Activated B cell treated with CpG ODN at 0.5 μM for 24 hours (primary cell): ENCODE measurements around the gene SGCG. TPM values are rescaled to one million over a fixed set of nuclear protein-coding genes. Genes with fewer than 3 reads are reported as not detected.

Source experiments
- ATAC-seq: fragments of 200-7000 bp; cut with Tn5 transposase; one replicate; pipeline ENCODE4 v1.10.0; 2021; ENCODE audit warnings: low read depth, mild to moderate bottlenecking, moderate library complexity
- CTCF ChIA-PET: fragments of 350-600 bp; sonication (Branson Sonifier 250); formaldehyde crosslinking; loops from one replicate; lab custom pipeline; 2021; ENCODE audit warnings: antibody characterized with exemption; lab: Charles Lee
- POLR2A ChIA-PET: fragments of 350-600 bp; sonication (Branson Sonifier 250); formaldehyde crosslinking; loops from one replicate; lab custom pipeline; 2021; ENCODE audit warnings: antibody characterized with exemption; lab: Charles Lee
- DNase-seq: peaks from one replicate; pipeline ENCODE4 v3.0.0; 2022
- H3K27ac Mint-ChIP-seq: one replicate; pipeline ENCODE4 v1.8.0; 2020; ENCODE audit warnings: mixed read lengths
- H3K27me3 Mint-ChIP-seq: one replicate; pipeline ENCODE4 v1.8.0; 2021; ENCODE audit warnings: mixed read lengths
- H3K36me3 Mint-ChIP-seq: one replicate; pipeline ENCODE4 v1.8.0; 2021; ENCODE audit warnings: low read depth, mixed read lengths
- H3K4me1 Mint-ChIP-seq: one replicate; pipeline ENCODE4 v1.8.0; 2021; ENCODE audit warnings: mixed read lengths
- H3K4me3 Mint-ChIP-seq: one replicate; pipeline ENCODE4 v1.8.0; 2020; ENCODE audit warnings: mild to moderate bottlenecking, mixed read lengths
- H3K9me3 Mint-ChIP-seq: one replicate; pipeline ENCODE4 v1.8.0; 2020; ENCODE audit warnings: mixed read lengths
- intact Hi-C: fragments of 100-400 bp; cut with micrococcal nuclease; formaldehyde crosslinking; loops from one replicate; pipeline ENCODE4 v1.15.1; 2024
- total RNA-seq: library from RNA; stranded (reverse); gene quantifications from 2 replicates; pipeline ENCODE4 v1.2.3, GENCODE V29; 2022
- TF ChIP-seq, protein P1 (sequence below): fragments of 200-600 bp; IDR thresholded peaks from one replicate; pipeline ENCODE4 v1.8.0; 2022; ENCODE audit warnings: antibody characterized with exemption, mild to moderate bottlenecking

The SGCG gene
- total RNA-seq, 1 donor from 2014 or later, result not detected

DNA sequence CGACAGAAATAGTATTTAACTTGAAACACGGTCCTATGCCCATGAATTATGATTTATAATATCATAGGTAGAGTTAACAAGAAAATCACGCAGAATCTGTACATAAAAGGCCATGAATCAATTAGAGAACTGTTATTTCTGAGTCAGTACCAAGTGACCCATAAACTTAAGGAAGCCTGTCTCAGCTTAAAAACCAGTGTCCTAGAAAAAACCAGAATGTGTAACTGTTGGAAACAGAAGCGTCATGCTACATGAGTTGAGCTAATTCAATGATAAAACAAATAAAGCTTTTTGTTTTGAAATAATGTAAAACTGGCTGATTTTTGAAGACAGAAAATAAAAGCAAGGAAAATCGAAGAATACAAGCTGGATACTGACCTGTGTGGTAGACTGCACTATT lies 34.8 kb upstream of the SGCG start:
- no peak overlapping the region for H3K4me3 Mint-ChIP-seq
- ATAC-seq (no peak), DNase-seq (no peak)
- intact Hi-C loops, result no loop called here
- H3K4me1 Mint-ChIP-seq, result no peaks in the 10 kb centered on the region
- peaks cover 2% of the 10 kb centered on the region for H3K27me3 Mint-ChIP-seq
- H3K9me3 Mint-ChIP-seq, result peaks cover 3% of the 10 kb centered on the region
- no peak overlapping the region for H3K27ac Mint-ChIP-seq
- H3K36me3 Mint-ChIP-seq, result no peaks in the 10 kb centered on the region
- TF ChIP-seq, protein P1, sequence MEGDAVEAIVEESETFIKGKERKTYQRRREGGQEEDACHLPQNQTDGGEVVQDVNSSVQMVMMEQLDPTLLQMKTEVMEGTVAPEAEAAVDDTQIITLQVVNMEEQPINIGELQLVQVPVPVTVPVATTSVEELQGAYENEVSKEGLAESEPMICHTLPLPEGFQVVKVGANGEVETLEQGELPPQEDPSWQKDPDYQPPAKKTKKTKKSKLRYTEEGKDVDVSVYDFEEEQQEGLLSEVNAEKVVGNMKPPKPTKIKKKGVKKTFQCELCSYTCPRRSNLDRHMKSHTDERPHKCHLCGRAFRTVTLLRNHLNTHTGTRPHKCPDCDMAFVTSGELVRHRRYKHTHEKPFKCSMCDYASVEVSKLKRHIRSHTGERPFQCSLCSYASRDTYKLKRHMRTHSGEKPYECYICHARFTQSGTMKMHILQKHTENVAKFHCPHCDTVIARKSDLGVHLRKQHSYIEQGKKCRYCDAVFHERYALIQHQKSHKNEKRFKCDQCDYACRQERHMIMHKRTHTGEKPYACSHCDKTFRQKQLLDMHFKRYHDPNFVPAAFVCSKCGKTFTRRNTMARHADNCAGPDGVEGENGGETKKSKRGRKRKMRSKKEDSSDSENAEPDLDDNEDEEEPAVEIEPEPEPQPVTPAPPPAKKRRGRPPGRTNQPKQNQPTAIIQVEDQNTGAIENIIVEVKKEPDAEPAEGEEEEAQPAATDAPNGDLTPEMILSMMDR, result no peak
- CTCF ChIA-PET, result no interaction called here
- POLR2A ChIA-PET, result no interaction called here

GRCh38 chr13:23146811-23147625 lies 33.8 kb upstream of the SGCG start:
- intact Hi-C loops, result no loop called here
- TF ChIP-seq, protein P1, result no peak
- peaks cover 2% of the 10 kb centered on the region for H3K27me3 Mint-ChIP-seq
- DNase-seq (no peak), ATAC-seq (no peak)
- H3K9me3 Mint-ChIP-seq, result peaks cover 3% of the 10 kb centered on the region
- POLR2A ChIA-PET, result no interaction called here
- no peaks in the 10 kb centered on the region for H3K36me3 Mint-ChIP-seq
- CTCF ChIA-PET, result no interaction called here
- H3K27ac Mint-ChIP-seq, result no peak overlapping the region
- no peak overlapping the region for H3K4me3 Mint-ChIP-seq
- no peaks in the 10 kb centered on the region for H3K4me1 Mint-ChIP-seq

DNA sequence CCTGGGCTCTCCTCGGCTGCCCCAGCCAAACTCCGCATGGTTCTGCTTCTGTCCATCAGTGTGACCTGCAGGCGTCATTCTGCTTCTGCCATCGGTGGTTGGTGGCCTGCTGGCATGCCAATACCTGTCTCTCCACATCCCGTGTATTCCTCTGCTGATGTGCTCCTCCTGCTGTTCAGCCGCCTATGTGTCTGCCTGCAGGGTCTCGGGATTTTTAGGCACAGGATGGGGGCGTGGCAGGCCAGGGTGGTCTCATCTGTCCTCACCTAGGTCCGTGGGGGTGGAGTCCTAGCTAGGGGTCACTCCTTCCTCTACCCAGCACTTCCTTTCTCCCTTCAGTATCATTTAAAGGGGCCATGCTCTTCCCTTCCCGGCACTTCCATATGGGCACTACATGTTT lies 33.0 kb upstream of the SGCG start:
- TF ChIP-seq, protein P1, result no peak
- no peak for DNase-seq
- CTCF ChIA-PET, result no interaction called here
- ATAC-seq, result no peak
- H3K27me3 Mint-ChIP-seq, result peaks cover 2% of the 10 kb centered on the region
- no peaks in the 10 kb centered on the region for H3K4me1 Mint-ChIP-seq
- no peak overlapping the region for H3K27ac Mint-ChIP-seq
- H3K9me3 Mint-ChIP-seq, result peaks cover under 1% of the 10 kb centered on the region
- intact Hi-C loops, result no loop called here
- no peak overlapping the region for H3K4me3 Mint-ChIP-seq
- no peaks in the 10 kb centered on the region for H3K36me3 Mint-ChIP-seq
- POLR2A ChIA-PET, result no interaction called here

DNA sequence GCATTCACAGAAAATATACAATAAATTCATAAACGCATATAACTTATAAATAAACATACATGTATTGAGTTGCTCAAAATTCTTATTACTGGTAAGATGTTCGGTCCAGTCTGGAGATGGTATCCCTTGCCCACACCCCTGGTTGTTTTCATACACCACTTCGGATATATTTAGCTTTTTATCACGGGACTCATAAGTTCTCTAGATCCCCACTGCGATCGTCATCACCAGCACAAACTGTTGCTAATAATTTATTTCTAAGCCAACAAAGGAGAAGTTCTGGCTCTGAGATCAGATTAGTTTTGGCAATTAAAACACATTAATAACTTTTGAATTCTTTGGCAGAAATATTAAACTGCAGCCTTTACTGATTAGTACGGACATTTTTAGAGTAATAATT lies 23.0 kb upstream of the SGCG start:
- Mint-ChIP-seq H3K9me3 (peaks cover 11% of the 10 kb centered on the region), H3K4me1 (no peaks in the 10 kb centered on the region), H3K36me3 (no peaks in the 10 kb centered on the region), H3K4me3 (no peak overlapping the region), H3K27ac (no peak overlapping the region), H3K27me3 (peaks cover 20% of the 10 kb centered on the region)
- ATAC-seq (no peak), DNase-seq (no peak)
- CTCF ChIA-PET, result no interaction called here
- TF ChIP-seq, protein P1, result no peak
- intact Hi-C loops, result no loop called here
- POLR2A ChIA-PET, result no interaction called here

DNA sequence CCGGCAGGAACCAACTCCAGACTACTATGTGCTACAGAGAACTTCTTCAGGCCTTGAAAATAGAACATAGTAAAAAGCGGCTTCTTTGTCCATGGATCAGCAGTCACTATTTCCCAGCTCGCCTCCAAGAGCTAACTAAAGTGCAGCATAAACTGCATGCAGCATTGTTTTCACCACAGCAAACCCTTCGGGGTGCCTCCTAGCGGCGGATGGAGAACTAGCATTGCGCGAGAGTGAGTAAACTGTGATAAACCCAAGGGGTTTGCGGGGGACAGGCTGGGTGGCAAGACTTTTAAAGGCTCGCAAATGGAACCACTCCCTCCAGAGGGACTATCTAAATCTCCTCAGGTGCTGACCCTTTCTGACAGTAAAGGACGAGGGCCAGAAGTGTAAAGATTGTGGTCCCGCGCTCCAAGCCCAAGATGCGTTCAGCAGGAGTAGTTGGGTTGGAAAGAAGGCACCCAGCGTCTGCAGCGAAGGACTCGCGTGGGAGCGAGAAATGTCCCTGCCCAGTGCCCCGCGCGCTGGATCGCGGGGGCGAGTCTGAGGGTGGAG lies 21.5 kb upstream of the SGCG start:
- CTCF ChIA-PET, result no interaction called here
- Mint-ChIP-seq H3K27ac (no peak overlapping the region), H3K4me3 (no peak overlapping the region), H3K36me3 (no peaks in the 10 kb centered on the region), H3K9me3 (peaks cover 3% of the 10 kb centered on the region), H3K4me1 (no peaks in the 10 kb centered on the region), H3K27me3 (peaks cover 20% of the 10 kb centered on the region)
- DNase-seq (no peak), ATAC-seq (no peak)
- intact Hi-C loops, result no loop called here
- POLR2A ChIA-PET, result no interaction called here
- TF ChIP-seq, protein P1, result no peak
